Gastroesophageal sphincter (tissue), 3 donors: ENCODE results near the gene LGALS4.

Source experiments
- CTCF ChIP-seq, 4 experiments: fragments of 200-600 bp in 2 of 4; fragments of 450-650 bp in 2 of 4; sonication (generic) in 1 of 4; IDR thresholded peaks; one replicate each; pipeline ENCODE4 v1.5.1; 2017 to 2019; ENCODE audit warnings: antibody characterized with exemption in 4 of 4, mild to moderate bottlenecking in 2 of 4, moderate library complexity in 2 of 4
- EP300 ChIP-seq: sonication (generic); formaldehyde crosslinking; IDR thresholded peaks from one replicate; pipeline ENCODE4 v1.6.1; 2017; ENCODE audit warnings: antibody characterized with exemption, mild to moderate bottlenecking
- POLR2A ChIP-seq, 2 donors: fragments of 450-650 bp; IDR thresholded peaks; one replicate each; pipeline ENCODE4 v1.6.1; 2017; ENCODE audit warnings: antibody characterized with exemption in 2 of 2, mild to moderate bottlenecking in 2 of 2, moderate library complexity in 1 of 2
- POLR2AphosphoS5 ChIP-seq: sonication (generic); formaldehyde crosslinking; IDR thresholded peaks from one replicate; pipeline ENCODE4 v1.6.1; 2017; ENCODE audit warnings: antibody characterized with exemption

GRCh38 chr19:38826856-38827551, 14.3 kb upstream of the LGALS4 start:
- TF ChIP-seq EP300: no peak
- TF ChIP-seq POLR2A (IDR thresholded peaks at IDR 0.05): no peak
- no peak for TF ChIP-seq POLR2AphosphoS5
- TF ChIP-seq CTCF (IDR thresholded peaks at IDR 0.05): no peak
